GM12801 (cell line): Measurements from ENCODE around the gene KIAA1614.

Experiments
- TF ChIP-seq, protein P1 (sequence below): IDR thresholded peaks from one replicate; pipeline ENCODE4 v1.5.1; 2011; ENCODE audit warnings: control low read depth; ENCODE audit not compliant: insufficient read length; ENCODE audit errors: extremely low read depth

The KIAA1614 gene

DNA sequence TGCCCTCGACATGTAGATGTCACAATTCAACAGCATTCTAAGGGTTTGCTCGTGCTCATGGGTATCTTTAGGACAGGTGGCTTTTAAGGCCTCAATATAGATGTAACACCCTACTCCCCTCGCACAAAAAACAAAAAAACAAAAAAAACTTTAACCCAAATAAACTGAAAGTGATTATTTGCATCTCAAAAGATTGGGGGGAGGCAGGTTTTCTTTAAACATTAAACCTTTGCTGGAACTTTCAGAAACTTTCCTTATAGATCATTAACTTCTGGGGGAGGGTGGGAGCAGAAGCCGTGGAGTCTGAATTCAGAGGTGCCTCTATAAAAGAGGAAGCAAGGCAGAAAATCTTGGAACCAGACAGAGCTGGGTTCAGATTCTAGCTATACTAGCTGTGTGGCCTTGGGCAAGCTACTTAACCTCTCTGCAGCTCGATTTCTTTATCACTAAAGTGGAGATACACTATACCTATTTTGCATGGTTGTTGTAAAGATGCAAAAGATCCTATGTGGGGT is 3.2 kb upstream of the KIAA1614 start:
- TF ChIP-seq, protein P1, sequence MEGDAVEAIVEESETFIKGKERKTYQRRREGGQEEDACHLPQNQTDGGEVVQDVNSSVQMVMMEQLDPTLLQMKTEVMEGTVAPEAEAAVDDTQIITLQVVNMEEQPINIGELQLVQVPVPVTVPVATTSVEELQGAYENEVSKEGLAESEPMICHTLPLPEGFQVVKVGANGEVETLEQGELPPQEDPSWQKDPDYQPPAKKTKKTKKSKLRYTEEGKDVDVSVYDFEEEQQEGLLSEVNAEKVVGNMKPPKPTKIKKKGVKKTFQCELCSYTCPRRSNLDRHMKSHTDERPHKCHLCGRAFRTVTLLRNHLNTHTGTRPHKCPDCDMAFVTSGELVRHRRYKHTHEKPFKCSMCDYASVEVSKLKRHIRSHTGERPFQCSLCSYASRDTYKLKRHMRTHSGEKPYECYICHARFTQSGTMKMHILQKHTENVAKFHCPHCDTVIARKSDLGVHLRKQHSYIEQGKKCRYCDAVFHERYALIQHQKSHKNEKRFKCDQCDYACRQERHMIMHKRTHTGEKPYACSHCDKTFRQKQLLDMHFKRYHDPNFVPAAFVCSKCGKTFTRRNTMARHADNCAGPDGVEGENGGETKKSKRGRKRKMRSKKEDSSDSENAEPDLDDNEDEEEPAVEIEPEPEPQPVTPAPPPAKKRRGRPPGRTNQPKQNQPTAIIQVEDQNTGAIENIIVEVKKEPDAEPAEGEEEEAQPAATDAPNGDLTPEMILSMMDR = no peak

DNA sequence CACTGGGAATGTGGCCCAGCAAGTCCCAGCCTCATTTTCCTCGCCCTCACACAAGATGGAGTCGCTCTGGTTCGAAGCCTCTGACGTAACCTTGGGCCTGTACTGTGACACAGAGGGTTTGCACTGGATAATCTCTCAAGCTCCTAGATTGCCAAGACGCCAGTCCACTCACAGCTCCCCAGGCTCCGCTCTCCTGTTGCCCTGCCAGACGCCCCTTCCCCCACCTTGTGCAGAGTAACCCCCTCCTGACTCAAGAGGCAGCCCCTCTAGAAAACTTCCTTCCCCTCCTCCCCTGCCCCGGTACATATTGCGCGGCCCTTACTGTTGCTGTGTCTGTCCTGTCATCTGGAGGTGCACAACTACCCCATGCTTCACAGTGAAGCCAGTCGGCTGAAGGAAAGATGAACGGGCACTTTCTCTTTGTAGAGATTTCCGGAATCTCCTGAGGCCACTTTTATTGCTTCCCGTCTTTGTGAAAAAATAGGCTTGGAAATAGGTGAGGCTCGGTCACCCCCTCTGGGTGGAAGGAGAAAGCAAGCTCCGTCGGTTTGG is 981 bp upstream of the KIAA1614 start:
- TF ChIP-seq, protein P1 = no peak

DNA sequence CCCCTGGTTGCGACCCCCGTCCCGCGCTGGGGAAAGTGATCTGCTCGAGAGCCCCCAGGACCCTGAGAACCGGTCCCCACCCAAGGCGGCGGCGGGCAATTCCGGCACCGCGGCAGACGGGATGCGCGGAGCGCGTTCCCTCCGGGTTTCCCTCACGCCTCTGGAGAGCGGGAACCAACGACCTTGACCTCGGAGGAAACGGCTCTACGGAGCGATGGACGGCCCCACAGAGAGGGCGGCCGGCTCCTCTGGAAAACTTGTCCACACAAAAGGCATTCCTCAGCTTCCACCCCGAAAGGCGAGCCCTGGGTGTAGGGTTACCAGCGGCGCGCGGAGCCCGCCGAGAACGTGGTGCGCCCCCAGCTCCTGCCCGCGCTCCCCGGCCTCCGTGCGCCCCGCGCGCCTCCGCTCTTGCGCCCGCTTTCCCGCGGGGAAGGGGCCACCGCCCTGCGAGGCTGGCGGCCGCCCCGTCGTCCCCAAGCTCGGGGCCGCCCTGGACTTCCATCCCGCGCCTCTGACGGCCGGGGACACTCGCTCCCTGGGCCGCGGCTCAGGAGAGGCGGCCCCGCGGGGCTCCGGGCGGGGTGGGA is 391 bp upstream of the KIAA1614 start:
- TF ChIP-seq, protein P1 = no peak

DNA sequence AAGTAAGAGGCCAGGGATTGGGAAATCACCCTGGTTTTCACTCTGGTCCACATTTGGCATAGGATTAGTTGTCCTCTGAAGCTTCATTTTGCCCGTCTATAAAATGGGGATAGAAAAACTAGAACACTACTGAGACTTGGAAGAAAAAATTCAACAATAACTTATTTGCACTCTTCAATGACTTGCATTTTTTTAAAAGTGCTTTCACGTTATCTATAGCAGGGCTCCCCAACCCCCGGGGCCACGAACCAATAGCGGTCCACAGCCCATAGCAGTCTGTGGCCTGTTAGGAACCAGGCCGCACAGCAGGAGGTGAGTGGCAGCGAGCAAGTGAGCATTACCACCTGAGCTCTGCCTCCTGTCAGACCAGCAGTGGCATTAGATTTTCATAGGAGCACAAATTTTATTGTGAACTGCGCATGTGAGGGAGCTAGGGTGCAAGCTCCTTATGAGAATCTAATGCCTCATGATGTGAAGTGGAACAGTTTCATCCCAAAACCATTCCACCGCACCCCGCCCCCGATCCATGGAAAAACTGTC is 2.8 kb downstream of the KIAA1614 start:
- TF ChIP-seq, protein P1 = no peak

DNA sequence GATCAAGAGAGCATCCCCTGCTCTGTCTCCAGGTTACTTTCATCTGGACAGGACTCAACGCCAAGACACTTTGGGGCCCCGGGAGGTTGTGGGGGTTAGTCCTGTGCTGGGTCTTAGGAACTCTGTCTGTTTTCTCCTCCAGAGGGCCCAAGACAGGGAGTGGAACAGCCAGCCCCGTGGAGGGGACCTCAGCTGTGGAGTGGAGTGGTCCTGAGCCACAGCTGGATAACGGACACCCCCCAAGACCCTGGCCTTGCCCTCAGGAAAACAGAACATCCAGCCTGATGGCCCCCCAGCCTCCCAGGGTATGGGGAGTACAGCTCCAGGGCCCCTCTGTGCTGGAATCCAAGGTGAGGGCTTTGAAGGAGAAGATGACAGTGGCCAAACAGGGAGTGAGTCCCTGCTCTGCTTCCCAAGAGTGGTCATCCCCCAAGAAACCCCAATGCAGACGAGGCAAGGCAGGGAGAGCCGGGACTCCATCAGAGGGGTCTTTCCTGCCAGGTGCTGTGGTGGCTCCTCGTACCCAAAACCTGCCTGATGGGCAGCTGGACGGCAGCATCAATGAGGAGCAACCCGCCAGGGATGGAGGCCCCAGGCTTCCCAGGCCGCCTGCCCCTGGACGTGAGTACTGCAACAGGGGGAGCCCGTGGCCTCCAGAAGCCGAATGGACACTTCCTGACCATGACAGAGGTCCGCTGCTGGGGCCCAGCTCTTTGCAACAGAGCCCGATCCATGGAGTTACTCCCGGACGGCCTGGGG is 3.5 kb downstream of the KIAA1614 start:
- TF ChIP-seq, protein P1 = no peak

DNA sequence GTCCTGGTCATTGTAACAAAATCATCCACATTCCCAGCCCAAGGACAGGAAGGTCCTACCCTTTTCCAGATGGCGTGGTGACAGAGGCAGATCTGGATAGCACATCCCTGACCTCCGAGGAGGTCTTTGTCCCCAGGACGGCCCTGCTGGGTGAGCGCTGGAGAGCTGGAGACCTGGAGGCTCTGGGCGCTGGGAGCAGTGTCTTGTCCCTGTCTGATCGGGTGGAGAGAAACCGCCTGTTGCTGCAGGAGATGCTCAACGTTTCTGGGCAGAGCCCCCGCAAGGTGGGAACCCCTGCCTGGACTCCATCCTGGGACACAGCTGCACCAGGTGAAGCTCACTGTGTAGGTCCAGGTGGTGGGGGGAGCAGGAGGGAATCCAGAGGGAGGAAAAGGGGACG is 4.1 kb downstream of the KIAA1614 start:
- TF ChIP-seq, protein P1 = no peak

DNA sequence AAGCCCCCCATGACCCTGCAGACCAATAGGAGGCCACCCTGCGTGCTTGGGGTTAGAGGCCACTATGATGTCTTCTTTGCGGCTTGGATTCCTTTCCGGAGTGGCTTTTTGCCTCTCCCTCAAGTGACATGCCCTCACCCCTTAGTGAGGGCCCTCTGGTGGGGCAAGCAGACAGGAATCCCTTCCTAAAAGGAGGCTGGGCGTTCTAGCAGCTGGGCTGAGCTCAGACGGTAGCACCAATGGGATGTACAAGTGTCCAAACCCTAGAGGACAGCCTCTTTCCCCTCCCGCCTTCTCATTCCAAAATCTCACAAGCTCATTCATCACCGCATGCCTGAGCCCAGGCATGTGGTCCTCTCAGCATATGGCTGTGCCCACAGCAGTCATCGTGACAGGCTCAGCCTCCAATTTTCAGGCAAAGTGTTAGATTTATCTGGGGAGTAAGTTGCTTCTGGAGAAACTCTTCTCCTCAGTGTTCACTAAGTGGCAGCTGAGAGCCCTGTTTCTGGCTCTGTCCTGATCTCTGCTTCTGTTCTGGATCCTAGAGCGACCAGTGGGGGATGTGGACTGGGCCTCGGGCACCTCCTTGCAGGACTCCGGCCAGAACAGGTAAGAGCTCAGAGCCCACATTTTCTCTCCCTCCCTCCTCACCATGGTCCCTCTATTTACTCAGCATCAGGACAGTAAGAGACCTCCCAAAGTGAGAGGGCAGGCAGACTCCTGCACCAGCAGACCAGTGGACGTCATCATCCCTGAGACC is 4.8 kb downstream of the KIAA1614 start:
- TF ChIP-seq, protein P1 = no peak
